GM18909 (cell line): Measurements from ENCODE around the gene PKNOX2.
A peak's percentile ranks its signal among the peaks of the same experiment; 100 is the strongest.

ENCODE experiments used
- ATAC-seq: cut with Tn5 transposase; IDR thresholded peaks from one replicate; pipeline ENCODE4 v1.9.1; 2021; ENCODE audit warnings: mild to moderate bottlenecking; ENCODE audit not compliant: unreplicated experiment, poor library complexity

Gene PKNOX2

GRCh38 chr11:125330462-125331325, 166.1 kb downstream of the PKNOX2 start:
- ATAC-seq, result no peak

- no peak for ATAC-seq
Observed at GRCh38 chr11:125331357-125332035, 166.9 kb downstream of the PKNOX2 start.

GRCh38 chr11:125332821-125333220, 168.3 kb downstream of the PKNOX2 start:
- no peak for ATAC-seq

GRCh38 chr11:125333354-125334073, 169.0 kb downstream of the PKNOX2 start:
- no peak for ATAC-seq

DNA sequence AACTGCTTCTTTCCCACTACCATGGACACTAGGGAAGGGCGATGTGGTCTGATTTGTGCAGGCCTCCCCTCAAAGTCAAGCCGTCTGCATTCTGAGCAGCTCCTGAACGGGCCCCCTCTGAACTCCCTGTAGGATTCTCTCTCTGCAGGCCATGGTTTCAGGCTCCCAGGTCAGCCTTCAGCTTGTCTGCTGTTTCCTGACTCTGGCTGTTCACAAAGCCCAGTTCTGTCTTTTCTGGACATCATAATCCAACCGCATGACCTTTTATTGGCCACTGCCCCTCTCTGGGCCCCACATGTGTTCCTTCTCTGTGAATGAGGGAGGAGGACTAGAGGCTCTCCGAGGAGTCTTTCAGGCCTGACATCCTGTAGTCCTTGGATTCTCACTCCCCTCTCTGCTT, 170.6 kb downstream of the PKNOX2 start:
- no peak for ATAC-seq

GRCh38 chr11:125337836-125338834, 173.6 kb downstream of the PKNOX2 start:
- no peak for ATAC-seq

- ATAC-seq, result no peak
Observed at GRCh38 chr11:125338886-125339811, 174.6 kb downstream of the PKNOX2 start.

DNA sequence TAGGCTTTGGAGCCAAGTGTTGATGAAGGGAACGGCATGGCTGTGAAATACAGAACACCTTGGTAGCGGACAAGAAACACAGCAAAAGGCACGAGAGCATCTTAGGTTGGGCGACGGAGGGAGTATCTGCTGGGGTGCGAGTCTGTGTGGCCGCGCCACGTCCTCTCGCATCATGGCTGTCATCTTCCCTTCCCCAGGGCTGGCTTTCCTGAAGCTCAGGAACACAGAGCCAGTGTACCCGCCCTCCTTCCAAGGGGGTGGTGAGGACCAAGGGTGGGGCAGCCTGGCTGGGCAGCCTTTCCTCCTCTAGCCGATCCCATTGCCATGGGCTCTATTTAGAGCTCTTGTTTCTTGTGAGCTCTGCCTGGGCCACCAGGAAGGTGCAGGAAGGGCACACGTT, 177.1 kb downstream of the PKNOX2 start:
- no peak for ATAC-seq

- ATAC-seq, result no peak
Observed at GRCh38 chr11:125342281-125342930, 177.9 kb downstream of the PKNOX2 start.

GRCh38 chr11:125343086-125343717, 178.7 kb downstream of the PKNOX2 start:
- no peak for ATAC-seq

DNA sequence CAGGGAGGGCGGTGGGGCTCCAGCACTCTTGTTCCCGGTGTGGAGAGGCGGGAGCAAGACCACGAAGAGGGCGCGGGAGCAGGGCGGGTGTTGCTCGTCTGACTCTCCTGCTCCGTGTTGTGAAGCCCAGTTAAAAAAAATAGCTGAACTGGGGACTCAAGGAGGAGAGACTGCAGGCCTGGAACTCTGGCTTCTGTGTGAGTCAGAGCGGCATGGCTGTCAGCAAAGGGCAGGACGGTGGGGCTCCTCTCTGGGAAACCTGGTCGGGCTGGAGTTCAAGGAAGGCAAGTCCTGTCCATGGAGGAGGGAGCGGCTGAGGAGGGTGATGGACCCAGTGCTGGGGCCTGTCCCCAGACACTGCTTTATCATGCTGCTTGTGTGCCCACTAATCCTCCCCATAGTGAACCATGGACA, 179.2 kb downstream of the PKNOX2 start:
- ATAC-seq, result no peak

GRCh38 chr11:125344846-125345420, 180.4 kb downstream of the PKNOX2 start:
- ATAC-seq, result no peak

GRCh38 chr11:125345421-125346178, 181.0 kb downstream of the PKNOX2 start:
- ATAC-seq, result peak; percentile 49

DNA sequence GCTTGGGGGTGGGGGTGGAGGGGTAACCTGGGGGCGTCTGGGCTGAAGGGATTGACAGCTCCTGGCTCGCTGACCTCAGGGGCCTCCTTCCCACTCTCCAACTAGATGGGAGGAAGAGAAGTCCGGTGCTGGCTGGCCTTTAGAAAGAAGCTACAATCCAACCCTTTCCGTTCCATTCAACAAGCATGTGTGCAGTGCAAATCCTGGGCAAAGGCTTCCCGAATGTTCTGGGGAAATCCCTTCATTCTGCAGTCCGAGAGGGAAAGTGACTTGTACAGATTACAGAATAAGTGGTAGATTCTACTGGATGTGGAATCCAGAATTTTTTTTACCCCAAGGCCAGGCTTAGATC, 181.6 kb downstream of the PKNOX2 start:
- ATAC-seq, result no peak

- no peak for ATAC-seq
Observed at GRCh38 chr11:125346565-125347260, 182.2 kb downstream of the PKNOX2 start.

GRCh38 chr11:125347261-125347585, 182.7 kb downstream of the PKNOX2 start:
- no peak for ATAC-seq
